Stimulated activated CD8-positive, alpha-beta memory T cell treated with anti-CD3 and anti-CD28 coated beads, Interleukin-2, amount 100 ng/mL, for 1 hour (primary cell): ENCODE results near the gene AGMAT.

Experiments used
- DNase-seq, 2 donors: peaks; one replicate each; pipeline ENCODE4 v3.0.0-alpha.2; 2020; ENCODE audit warnings: low read depth in 2 of 2

AGMAT gene

GRCh38 chr1:15559189-15559810, 25.6 kb downstream of the AGMAT start:
- DNase-seq: no peak

- DNase-seq: no peak
These were observed 26.3 kb downstream of the AGMAT start for GRCh38 chr1:15558516-15558915.

DNA sequence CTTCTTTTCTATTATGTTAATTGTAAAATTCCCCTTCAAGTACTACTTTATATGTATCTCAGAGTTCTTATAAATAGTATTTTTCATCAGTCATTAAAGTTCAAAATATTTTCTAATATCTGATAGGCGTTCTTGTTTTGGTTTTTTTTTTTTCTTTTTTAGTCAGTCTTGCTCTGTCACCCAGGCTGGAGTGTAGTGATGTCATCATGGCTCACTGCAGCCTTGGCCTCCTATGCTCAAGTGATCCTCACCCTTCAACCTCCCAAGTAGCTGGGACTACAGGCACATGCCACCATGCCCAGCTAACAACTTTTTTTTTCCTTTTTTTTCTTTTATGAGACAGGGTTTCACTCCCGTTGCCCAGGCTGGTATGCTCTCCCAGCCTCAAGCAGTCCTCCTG, 27.3 kb downstream of the AGMAT start:
- DNase-seq: no peak

DNA sequence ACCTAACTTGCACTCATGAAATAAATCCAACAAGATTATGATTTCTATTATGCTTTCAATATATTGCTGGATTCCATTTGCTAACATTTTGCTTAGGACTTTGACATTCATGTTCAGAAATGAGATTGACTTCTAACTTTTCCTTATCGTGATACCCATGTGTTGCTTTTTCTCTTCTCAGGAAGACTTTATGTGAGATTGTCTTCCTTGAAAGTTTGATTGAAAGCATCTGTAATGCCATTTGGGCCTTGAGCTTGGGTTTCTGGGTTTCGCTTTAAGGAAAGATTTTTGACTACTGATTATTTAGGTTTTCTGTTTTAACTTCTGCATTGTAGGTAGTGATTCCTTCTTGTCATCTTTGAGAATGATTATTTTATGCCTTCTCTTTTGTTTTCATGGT, 27.8 kb downstream of the AGMAT start:
- DNase-seq: no peak

- DNase-seq: no peak
These were observed 34.3 kb downstream of the AGMAT start for GRCh38 chr1:15550573-15550972.

GRCh38 chr1:15546641-15547040, 38.2 kb downstream of the AGMAT start:
- no peak for DNase-seq

DNA sequence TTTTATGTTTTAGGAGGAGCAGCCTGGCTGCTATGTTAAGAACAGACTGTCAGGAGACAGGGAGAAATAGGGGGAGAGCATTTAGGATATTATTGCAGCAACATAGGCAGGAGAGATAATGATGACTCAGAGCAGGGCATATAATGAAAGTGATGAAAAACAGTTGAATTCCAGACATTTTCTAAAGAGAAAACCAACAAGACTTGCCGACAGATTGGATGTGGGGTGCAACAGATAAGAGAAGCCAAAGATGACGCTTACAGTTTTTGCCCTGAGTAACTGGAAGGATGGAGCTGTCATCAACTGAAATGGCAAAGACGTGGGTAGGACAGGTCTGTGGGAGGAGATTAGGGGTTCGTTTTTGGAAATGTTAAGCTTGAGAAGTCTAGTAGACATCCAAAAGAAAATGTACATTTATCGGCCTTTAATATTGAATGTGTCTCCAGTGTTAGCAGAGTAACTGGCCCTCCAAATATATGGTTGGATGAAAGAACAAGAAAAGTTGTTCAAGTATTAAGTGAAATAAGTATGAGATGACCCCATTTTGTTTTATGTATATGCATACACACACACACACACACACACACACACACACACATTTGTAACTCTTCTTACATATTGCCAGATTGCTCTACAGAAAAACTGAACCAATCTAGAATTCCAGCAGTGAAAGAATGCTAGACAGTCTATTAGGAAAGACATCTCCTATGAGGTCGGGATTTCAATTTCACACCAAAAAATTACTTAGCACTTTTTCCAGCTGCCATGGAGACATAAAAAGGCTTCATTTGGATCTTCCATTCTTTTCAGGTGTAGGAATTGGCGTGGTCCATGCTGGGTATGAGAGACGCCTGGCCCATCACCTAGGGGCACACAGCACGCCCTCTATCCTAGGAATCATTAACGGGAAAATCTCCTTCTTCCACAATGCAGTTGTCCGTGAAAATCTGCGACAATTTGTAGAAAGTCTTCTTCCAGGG, 41.0 kb downstream of the AGMAT start:
- DNase-seq: no peak

- DNase-seq: no peak
These were observed 41.6 kb downstream of the AGMAT start for GRCh38 chr1:15543251-15543588.

DNA sequence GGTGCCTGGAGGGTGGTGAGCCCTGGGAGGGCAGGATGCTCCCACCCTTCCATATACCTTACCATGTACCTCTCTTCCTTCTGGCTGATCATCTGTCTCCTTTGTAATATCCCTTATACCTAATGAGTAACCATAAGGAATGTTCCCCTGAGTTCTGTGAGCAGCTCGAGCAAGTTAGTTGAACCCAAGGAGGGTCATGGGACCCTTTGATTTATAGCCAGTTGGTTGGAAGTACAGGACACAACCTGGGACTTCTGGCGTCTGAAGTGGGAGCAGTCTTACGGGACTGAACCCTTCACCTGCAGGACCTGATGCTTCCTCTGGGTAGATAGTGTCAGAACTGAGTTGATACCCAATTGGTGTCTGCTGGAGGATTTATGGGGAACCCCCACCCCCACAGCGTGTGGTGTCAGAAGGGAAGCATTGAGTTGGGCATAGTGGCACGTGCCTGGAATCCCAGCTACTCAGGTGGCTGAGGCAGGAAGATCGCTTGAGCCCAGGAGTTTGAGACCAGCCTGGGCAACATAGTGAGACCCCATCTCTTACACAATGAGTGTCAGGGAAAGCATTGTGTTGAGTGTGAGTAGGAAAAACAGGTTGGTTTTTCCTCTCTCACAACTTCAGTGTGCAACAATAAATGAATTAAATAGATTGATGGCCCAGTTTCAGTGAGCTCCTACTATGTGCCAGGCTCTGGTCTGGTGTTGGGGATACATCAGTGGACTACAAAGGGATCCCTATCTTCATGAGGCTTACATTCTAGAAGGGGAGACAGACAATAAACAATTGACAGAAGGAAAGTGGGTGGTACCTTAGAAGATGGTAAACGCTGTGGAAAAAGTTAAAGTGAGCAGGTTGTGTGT, 42.2 kb downstream of the AGMAT start:
- no peak for DNase-seq

- DNase-seq: no peak
These were observed 43.5 kb downstream of the AGMAT start for GRCh38 chr1:15541231-15541792.

GRCh38 chr1:15540186-15540585, 44.7 kb downstream of the AGMAT start:
- no peak for DNase-seq

- no peak for DNase-seq
These were observed 46.1 kb downstream of the AGMAT start for GRCh38 chr1:15538771-15539170.

DNA sequence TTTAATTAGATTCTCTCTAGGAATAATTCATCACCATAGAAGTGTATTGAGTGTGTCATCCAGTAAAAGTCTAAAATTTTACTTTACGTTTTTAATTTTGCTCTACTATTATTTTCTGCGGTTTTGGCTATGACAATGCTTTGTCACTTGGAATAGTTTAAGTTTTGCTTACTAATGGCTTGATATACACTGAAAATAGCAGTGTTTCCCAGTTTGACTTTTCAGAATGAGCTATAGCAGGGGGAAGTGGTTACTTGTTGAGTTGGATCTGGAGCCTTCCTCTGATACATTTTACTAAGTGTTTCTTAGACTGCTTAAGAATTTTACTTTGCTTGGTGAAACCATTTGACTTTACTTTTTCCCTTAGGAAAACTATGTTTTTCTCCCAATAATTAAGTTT, 53.2 kb downstream of the AGMAT start:
- DNase-seq: no peak

DNA sequence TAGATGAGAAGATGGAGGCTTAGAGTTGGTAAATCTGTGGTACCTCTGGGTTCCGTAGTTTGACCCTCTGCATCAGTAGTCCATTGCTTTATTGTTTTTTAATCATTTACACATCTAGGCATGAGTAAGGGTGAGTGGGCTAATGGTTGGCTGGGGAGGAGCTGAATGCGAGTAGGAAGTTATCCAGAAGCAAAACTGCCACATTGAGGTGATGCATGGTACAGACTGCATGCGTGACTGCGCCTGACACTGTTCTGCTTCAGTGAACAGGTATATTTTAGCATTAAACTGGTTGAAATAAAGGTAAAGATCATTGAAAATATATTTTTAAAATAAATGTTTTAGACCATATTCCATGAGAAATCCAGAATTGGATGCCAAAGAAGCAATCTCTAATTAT, 53.8 kb downstream of the AGMAT start:
- DNase-seq: no peak

GRCh38 chr1:15526490-15527339, 58.1 kb downstream of the AGMAT start, which contains the start of gene DNAJC16:
Gene DNAJC16, plus strand, starts transcription at chr1:15526848. Its CDS starts 2,258 bp downstream, at chr1:15529106.
- peak; percentile 91 to 94 for DNase-seq

DNA sequence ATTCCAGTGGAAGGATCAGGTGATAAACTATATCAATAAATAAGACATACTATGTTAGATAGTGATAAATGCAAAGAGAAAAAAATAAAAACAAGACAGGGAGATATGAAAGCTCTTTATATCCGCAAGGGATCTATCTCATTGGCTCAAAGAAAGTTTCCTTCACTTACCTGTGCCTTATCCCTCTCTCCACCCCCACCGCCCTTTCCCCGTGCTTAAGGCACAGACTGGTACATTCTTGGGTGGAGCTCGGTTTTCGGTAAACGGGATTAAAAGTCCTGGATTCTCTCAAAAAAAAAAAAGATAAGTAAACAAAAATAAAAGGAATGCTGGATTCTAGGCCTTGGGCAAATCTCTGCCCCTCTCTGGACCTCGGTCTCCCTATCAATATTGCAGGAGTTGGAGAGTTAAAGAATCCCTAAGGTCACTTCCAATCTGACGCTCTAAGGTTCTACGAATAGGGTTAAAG, 58.8 kb downstream of the AGMAT start:
- no peak for DNase-seq

DNA sequence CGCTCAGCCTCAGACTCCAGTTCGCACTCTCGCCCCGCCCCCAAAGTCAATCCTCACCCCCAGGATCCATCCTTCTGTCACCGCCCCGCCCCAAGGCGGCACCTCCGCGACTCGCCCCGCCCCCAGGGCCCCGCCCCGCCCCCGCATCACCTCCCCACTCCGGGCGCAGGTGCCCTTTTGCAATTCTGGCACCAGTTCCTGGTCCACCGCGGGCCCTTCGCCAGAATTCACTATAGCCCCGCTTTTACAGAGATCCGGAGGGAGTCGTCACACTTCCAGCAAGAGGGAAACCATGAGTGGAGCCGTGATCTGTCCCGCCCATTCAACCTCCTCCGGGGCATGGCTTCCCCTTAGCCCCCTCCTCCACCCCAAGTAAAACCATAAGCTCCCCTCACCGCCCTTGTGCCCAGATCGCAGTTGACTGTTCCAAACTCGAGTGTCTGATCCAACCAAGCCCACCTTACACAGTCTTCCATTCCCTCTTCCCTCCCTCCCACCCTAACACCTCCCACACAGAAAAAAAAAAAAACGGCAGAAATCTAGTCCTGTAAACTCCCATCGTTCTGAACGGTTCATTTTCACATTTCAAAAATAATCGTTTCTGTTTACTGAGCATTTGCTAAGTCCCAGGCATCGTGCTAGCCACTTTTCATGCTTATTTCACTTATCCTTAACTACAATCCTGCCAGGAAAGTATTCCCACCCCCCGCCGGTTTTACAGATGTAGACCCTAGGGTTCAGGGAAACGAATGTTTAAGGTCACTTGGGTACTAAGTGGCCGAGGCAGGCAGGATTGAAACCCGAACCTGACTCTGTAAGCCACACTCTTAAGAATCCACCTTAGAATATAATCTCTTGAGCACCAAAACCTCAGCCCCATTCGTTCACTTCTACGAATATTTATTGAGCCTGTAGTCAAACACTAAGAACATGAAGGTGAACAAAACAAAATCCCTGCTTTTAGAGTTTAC, 59.5 kb downstream of the AGMAT start:
- DNase-seq: no peak

- DNase-seq: peak; percentile 100
These were observed 60.4 kb downstream of the AGMAT start for GRCh38 chr1:15524283-15525049.

- no peak for DNase-seq
These were observed 60.9 kb downstream of the AGMAT start, which contains the start of gene CASP9 for GRCh38 chr1:15524021-15524282. Gene CASP9, minus strand, starts transcription at chr1:15524215. Its CDS starts 15 bp downstream, at chr1:15524200.
